Subcutaneous adipose tissue (tissue), 4 donors: ENCODE results near the gene CDC42EP4. TPM values are rescaled to one million over a fixed set of nuclear protein-coding genes. Genes with fewer than 3 reads are reported as not detected.

ENCODE experiments used
- total RNA-seq, 4 donors: library from RNA; depleted of rRNA; stranded (reverse); fragments of >200 nt; gene quantifications; one replicate each; pipeline ENCODE4 v1.1.0, GENCODE V29; 2016
- TF ChIP-seq, protein P1 (sequence below): fragments of 450-650 bp; IDR thresholded peaks from one replicate; pipeline ENCODE4 v1.5.1; 2016; ENCODE audit warnings: low read depth, mild to moderate bottlenecking, control low read depth, antibody characterized with exemption, moderate library complexity

Gene CDC42EP4
- total RNA-seq, 4 donors from 2014 or later: 39.9 to 200 (median 75.4) TPM

GRCh38 chr17:73249700-73250099, 62.1 kb downstream of the CDC42EP4 start:
- TF ChIP-seq, protein P1, sequence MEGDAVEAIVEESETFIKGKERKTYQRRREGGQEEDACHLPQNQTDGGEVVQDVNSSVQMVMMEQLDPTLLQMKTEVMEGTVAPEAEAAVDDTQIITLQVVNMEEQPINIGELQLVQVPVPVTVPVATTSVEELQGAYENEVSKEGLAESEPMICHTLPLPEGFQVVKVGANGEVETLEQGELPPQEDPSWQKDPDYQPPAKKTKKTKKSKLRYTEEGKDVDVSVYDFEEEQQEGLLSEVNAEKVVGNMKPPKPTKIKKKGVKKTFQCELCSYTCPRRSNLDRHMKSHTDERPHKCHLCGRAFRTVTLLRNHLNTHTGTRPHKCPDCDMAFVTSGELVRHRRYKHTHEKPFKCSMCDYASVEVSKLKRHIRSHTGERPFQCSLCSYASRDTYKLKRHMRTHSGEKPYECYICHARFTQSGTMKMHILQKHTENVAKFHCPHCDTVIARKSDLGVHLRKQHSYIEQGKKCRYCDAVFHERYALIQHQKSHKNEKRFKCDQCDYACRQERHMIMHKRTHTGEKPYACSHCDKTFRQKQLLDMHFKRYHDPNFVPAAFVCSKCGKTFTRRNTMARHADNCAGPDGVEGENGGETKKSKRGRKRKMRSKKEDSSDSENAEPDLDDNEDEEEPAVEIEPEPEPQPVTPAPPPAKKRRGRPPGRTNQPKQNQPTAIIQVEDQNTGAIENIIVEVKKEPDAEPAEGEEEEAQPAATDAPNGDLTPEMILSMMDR: no peak

DNA sequence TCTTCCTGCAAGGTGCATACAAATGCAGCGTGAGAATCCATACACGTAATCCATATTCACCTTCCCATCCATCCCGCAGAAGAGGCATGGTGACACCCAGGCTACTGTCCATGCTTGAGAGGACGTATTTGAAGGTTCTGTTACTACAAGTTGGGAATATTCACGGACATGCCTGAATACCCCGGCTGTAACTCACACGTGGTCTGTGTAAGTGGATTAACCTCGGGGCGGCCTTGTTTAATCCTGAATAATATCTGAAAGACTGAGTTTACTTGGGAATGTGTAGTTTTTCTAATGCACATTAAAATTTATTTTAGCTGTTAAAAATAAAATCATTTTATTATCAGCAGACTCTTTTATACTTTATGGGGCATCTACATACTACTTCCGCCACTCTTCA, 63.3 kb downstream of the CDC42EP4 start:
- TF ChIP-seq, protein P1: no peak

GRCh38 chr17:73247726-73248125, 64.1 kb downstream of the CDC42EP4 start:
- TF ChIP-seq, protein P1: no peak

GRCh38 chr17:73240561-73240960, 71.2 kb downstream of the CDC42EP4 start:
- TF ChIP-seq, protein P1: no peak

DNA sequence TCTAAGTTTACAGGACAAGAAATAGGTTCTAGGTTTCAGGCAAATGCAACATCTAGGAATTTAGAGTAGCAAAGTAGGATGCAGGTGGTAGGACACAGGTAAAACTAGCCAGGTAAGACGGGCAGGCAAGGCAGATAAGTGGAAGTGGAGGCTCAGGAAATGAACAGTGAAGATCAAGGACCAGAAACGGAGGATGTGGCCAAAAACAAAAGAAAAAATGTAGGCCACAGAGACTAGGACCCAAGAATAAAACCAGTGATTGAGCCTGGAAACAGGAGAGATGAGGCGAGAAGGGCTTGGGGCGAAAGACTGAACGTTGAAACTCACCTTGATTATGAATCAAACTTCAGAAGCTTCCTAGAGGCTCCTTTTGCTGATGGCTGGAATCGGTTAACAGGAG, 74.1 kb downstream of the CDC42EP4 start:
- TF ChIP-seq, protein P1: no peak

DNA sequence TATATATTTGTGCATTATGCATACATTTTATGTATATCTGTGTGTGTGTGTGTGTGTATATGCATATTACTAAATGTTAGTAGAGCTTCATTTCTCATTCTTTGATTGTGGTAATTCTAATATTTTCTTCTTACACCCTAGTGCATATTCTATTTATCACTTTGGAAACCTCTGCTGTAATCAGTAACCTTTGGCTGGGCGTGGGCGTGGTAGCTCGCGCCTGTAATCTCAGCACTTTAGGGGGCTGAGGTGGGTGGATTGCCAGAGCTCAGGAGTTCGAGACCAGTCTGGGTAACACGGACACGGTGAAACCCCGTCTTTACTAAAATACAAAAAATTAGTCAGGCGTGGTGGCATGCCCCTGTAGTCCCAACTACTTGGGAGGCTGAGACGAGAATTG, 77.1 kb downstream of the CDC42EP4 start:
- TF ChIP-seq, protein P1: no peak

Other genes starting within 250 kb of the CDC42EP4 start
- 10 to 100 TPM; 36.6 to 75.0 (median 40.2) TPM for gene SLC39A11, start 219.3 kb downstream of the CDC42EP4 start, total RNA-seq
- gene SSTR2, start 147.0 kb downstream of the CDC42EP4 start, total RNA-seq: 1 to 10 TPM; 1.9 to 4.4 (median 3.3) TPM
- gene COG1, start 118.9 kb downstream of the CDC42EP4 start, total RNA-seq: 10 to 100 TPM; 22.1 to 36.8 (median 29.5) TPM
- gene CPSF4L, start 50.1 kb downstream of the CDC42EP4 start, total RNA-seq: not detected